Sigmoid colon (tissue), 7 donors: ENCODE results near the gene ICOS. TPM values are rescaled to one million over a fixed set of nuclear protein-coding genes. Genes with fewer than 3 reads are reported as not detected.

Experiments used
- DNase-seq: peaks from one replicate; pipeline ENCODE4 v3.0.0-alpha.2; 2019
- H3K27ac ChIP-seq, 4 donors: fragments of 200-600 bp; sonication (generic); one replicate each; pipeline ENCODE4 v1.5.1; 2016 to 2019; ENCODE audit warnings: mild to moderate bottlenecking in 1 of 4
- H3K27me3 ChIP-seq, 3 donors: fragments of 200-600 bp; sonication (generic); one replicate each; pipeline ENCODE4 v1.5.1; 2019; ENCODE audit warnings: mild to moderate bottlenecking in 1 of 3
- H3K36me3 ChIP-seq, 4 donors: fragments of 200-600 bp; sonication (generic); one replicate each; pipeline ENCODE4 v1.5.1; 2016 to 2019
- H3K4me1 ChIP-seq, 4 donors: fragments of 200-600 bp; sonication (generic); one replicate each; pipeline ENCODE4 v1.5.1; 2017 to 2019
- H3K4me3 ChIP-seq, 4 donors: fragments of 200-600 bp; sonication (generic); one replicate each; pipeline ENCODE4 v1.5.1; 2017 to 2019; ENCODE audit warnings: mild to moderate bottlenecking in 2 of 4, moderate library complexity in 1 of 4
- H3K9me3 ChIP-seq, 4 donors: fragments of 200-600 bp in 3 of 4; sonication (generic) in 3 of 4; one replicate each; pipeline versions ENCODE4 v1.5.1 to v1.6.1; 2013 to 2019
- EP300 ChIP-seq, 4 donors: sonication (generic); formaldehyde crosslinking; IDR thresholded peaks; one replicate each; pipeline ENCODE4 v1.6.1; 2017; ENCODE audit warnings: antibody characterized with exemption in 4 of 4
- POLR2A ChIP-seq, 2 donors: fragments of 450-650 bp; IDR thresholded peaks; one replicate each; pipeline ENCODE4 v1.6.1; 2016; ENCODE audit warnings: antibody characterized with exemption in 2 of 2, mild to moderate bottlenecking in 2 of 2, moderate library complexity in 2 of 2
- POLR2AphosphoS5 ChIP-seq, 4 donors: sonication (generic); formaldehyde crosslinking; IDR thresholded peaks; one replicate each; pipeline ENCODE4 v1.6.1; 2017; ENCODE audit warnings: antibody characterized with exemption in 4 of 4
- WGBS, 2 donors: extraction: QIAGEN DNeasy Blood & Tissue Kit; methylation state at CpG; one replicate each; pipeline ENCODE4 v1.1.7; 2013; 5-methylcytosine and 5-hydroxymethylcytosine counted together
- intact Hi-C: fragments of 100-400 bp; cut with DNase I; formaldehyde crosslinking; loops from one replicate; pipeline ENCODE4 v1.15.1; 2023
- polyA plus RNA-seq, 3 donors: library from polyadenylated mRNA; stranded (reverse); fragments of 200-250 nt; gene quantifications; one replicate each; pipeline ENCODE4 v1.2.3, GENCODE V29; 2013
- total RNA-seq, 4 donors: library from RNA; depleted of rRNA; stranded (reverse); fragments of >200 nt; gene quantifications; one replicate each; pipeline ENCODE4 v1.1.0, GENCODE V29; 2016
- TF ChIP-seq, protein P1 (sequence below), 4 experiments: fragments of 450-650 bp in 3 of 4; fragments of 200-600 bp in 1 of 4; IDR thresholded peaks; one replicate each; pipeline ENCODE4 v1.5.1; 2016 to 2019; ENCODE audit warnings: antibody characterized with exemption in 4 of 4, mild to moderate bottlenecking in 3 of 4, moderate library complexity in 2 of 4
- donor health status: healthy with polysubstance abuse.
- donor health status: Bipolar disorder and iron deficiency.
- donor health status: healthy.

ICOS gene
- total and polyA plus RNA-seq, 7 donors = 0.27 to 6.4 TPM; not detected in 5

GRCh38 chr2:203997980-203998809 lies 61.6 kb downstream of the ICOS start:
- no peak for TF ChIP-seq POLR2A (IDR thresholded peaks at IDR 0.05)
- TF ChIP-seq EP300 (IDR thresholded peaks at IDR 0.05) = no peak
- TF ChIP-seq POLR2AphosphoS5 (IDR thresholded peaks at IDR 0.05) = no peak
- TF ChIP-seq, protein P1, sequence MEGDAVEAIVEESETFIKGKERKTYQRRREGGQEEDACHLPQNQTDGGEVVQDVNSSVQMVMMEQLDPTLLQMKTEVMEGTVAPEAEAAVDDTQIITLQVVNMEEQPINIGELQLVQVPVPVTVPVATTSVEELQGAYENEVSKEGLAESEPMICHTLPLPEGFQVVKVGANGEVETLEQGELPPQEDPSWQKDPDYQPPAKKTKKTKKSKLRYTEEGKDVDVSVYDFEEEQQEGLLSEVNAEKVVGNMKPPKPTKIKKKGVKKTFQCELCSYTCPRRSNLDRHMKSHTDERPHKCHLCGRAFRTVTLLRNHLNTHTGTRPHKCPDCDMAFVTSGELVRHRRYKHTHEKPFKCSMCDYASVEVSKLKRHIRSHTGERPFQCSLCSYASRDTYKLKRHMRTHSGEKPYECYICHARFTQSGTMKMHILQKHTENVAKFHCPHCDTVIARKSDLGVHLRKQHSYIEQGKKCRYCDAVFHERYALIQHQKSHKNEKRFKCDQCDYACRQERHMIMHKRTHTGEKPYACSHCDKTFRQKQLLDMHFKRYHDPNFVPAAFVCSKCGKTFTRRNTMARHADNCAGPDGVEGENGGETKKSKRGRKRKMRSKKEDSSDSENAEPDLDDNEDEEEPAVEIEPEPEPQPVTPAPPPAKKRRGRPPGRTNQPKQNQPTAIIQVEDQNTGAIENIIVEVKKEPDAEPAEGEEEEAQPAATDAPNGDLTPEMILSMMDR (IDR thresholded peaks at IDR 0.05) = no peak
- Histone ChIP-seq H3K27me3 (no peaks in the 10 kb centered on the region), H3K4me3 (no peak overlapping the region), H3K27ac (no peak overlapping the region), H3K9me3 (no peaks in the 10 kb centered on the region), H3K4me1 (peaks cover 0 to 18% (median 8%) of the 10 kb centered on the region in 4 donors), H3K36me3 (no peaks in the 10 kb centered on the region)
- intact Hi-C loops = no loop called here
- 80 to 81% methylated on average over 6 of the region's 6 CpGs for WGBS, 2 donors
- DNase-seq = no peak

- no peak overlapping the region for H3K4me3 ChIP-seq
- intact Hi-C loops = no loop called here
- no peaks in the 10 kb centered on the region for H3K27me3 ChIP-seq
- H3K9me3 ChIP-seq = no peaks in the 10 kb centered on the region
- DNase-seq = no peak
- TF ChIP-seq, protein P1 (IDR thresholded peaks at IDR 0.05) = no peak
- no peak for TF ChIP-seq POLR2AphosphoS5 (IDR thresholded peaks at IDR 0.05)
- no peaks in the 10 kb centered on the region for H3K36me3 ChIP-seq
- H3K4me1 ChIP-seq = peaks cover 0 to 18% (median 8%) of the 10 kb centered on the region in 4 donors
- H3K27ac ChIP-seq = no peak overlapping the region
These were observed 63.3 kb downstream of the ICOS start for GRCh38 chr2:203999835-204000234.

GRCh38 chr2:204000446-204000845 lies 63.9 kb downstream of the ICOS start:
- DNase-seq = no peak
- no peak overlapping the region for H3K27ac ChIP-seq
- TF ChIP-seq, protein P1 (IDR thresholded peaks at IDR 0.05) = no peak
- TF ChIP-seq EP300 (IDR thresholded peaks at IDR 0.05) (no peak), POLR2AphosphoS5 (IDR thresholded peaks at IDR 0.05) (no peak)
- intact Hi-C loops = no loop called here
- no peaks in the 10 kb centered on the region for H3K27me3 ChIP-seq
- no peaks in the 10 kb centered on the region for H3K36me3 ChIP-seq
- peaks cover 0 to 18% (median 8%) of the 10 kb centered on the region in 4 donors for H3K4me1 ChIP-seq
- no peak overlapping the region for H3K4me3 ChIP-seq
- H3K9me3 ChIP-seq = no peaks in the 10 kb centered on the region

- no peak overlapping the region for H3K27ac ChIP-seq
- 84 to 86% methylated on average over 3 of the region's 3 CpGs for WGBS, 2 donors
- no peaks in the 10 kb centered on the region for H3K27me3 ChIP-seq
- peaks cover 0 to 18% (median 8%) of the 10 kb centered on the region in 4 donors for H3K4me1 ChIP-seq
- intact Hi-C loops = no loop called here
- H3K9me3 ChIP-seq = no peaks in the 10 kb centered on the region
- H3K36me3 ChIP-seq = no peaks in the 10 kb centered on the region
- no peak for TF ChIP-seq POLR2AphosphoS5 (IDR thresholded peaks at IDR 0.05)
- no peak for TF ChIP-seq EP300 (IDR thresholded peaks at IDR 0.05)
- TF ChIP-seq, protein P1 (IDR thresholded peaks at IDR 0.05) = no peak
- no peak for TF ChIP-seq POLR2A (IDR thresholded peaks at IDR 0.05)
- no peak overlapping the region for H3K4me3 ChIP-seq
- DNase-seq = no peak
These were observed 66.9 kb downstream of the ICOS start for GRCh38 chr2:204003276-204003990.
